HepG2 (cell line): ENCODE results near the gene ANKRD11. TPM values are rescaled to one million over a fixed set of nuclear protein-coding genes. Genes with fewer than 3 reads are reported as not detected.

ENCODE experiments used
- ATAC-seq: fragments of 200-7000 bp; cut with Tn5 transposase; 3 replicates; pipeline ENCODE4 v1.9.1; 2020; ENCODE audit warnings: mild to moderate bottlenecking, moderate library complexity
- BruUV-seq: library from RNA; stranded (reverse); fragments of 400-500 nt; replicated peaks from 2 replicates; lab custom pipeline; 2021; lab: Mats Ljungman, UMichigan
- CTCF ChIA-PET: fragments of 300-600 bp; formaldehyde crosslinking; extraction: SDS; loops from one replicate; lab custom pipeline; 2021; ENCODE audit warnings: low total read pairs, inconsistent platforms, low intra/inter-chr PET ratio; lab: Yijun Ruan, JAX
- POLR2A ChIA-PET: fragments of 350-600 bp; sonication (Branson Sonifier 250); formaldehyde crosslinking; loops from one replicate; lab custom pipeline; 2020; ENCODE audit warnings: antibody characterized with exemption, inconsistent platforms; lab: Yijun Ruan, JAX
- DNase-seq: peaks from one replicate; pipeline ENCODE4 v3.0.0-alpha.2; 2015; ENCODE audit warnings: low spot score
- FAIRE-seq: peaks from 3 replicates; lab custom pipeline; 2011; peaks lifted over from hg19 to GRCh38; lab: Jason Lieb, UNC
- H2AFZ ChIP-seq: one replicate; pipeline ENCODE4 v1.6.1; 2011; ENCODE audit warnings: low read length, inconsistent platforms
- H3K27ac ChIP-seq: fragments of 300-600 bp; 3 replicates; pipeline ENCODE4 v1.8.0; 2011; ENCODE audit warnings: mixed run types, mild to moderate bottlenecking, mixed read lengths, low read length, inconsistent platforms; ENCODE audit not compliant: insufficient read depth; ENCODE audit errors: extremely low read length
- H3K27me3 ChIP-seq, 2 experiments: fragments of 200-600 bp in 1 of 2; 2 replicates in 1 of 2; 3 replicates in 1 of 2; pipeline versions ENCODE4 v1.6.0 to v1.8.0; 2011; ENCODE audit warnings: low read length in 2 of 2, mild to moderate bottlenecking in 2 of 2, moderate library complexity in 2 of 2, inconsistent platforms in 1 of 2; ENCODE audit not compliant: insufficient read depth in 2 of 2, control insufficient read depth in 1 of 2
- H3K36me3 ChIP-seq, 2 experiments: fragments of 200-600 bp in 1 of 2; replicated peaks in 1 of 2; 2 replicates in 1 of 2; 3 replicates in 1 of 2; pipeline versions ENCODE4 v1.5.1 to v1.8.0; 2011; ENCODE audit warnings: low read length in 2 of 2, inconsistent platforms in 1 of 2; ENCODE audit not compliant: insufficient read depth in 2 of 2, control insufficient read depth in 1 of 2
- H3K4me1 ChIP-seq: 2 replicates; pipeline ENCODE4 v1.5.1; 2012; ENCODE audit warnings: low read length, inconsistent platforms; ENCODE audit not compliant: insufficient read depth
- H3K4me2 ChIP-seq: 2 replicates; pipeline ENCODE4 v1.6.0; 2011; ENCODE audit warnings: low read depth, low read length, inconsistent platforms
- H3K4me3 ChIP-seq, 3 experiments: fragments of 200-600 bp in 1 of 3; sonication (generic), shearing (Covaris generic) in 1 of 3; replicated peaks in 1 of 3; 2 replicates each; pipeline ENCODE4 v1.5.1; 2011 to 2016; ENCODE audit warnings: low read length in 3 of 3, inconsistent platforms in 2 of 3, low read depth in 2 of 3, mild to moderate bottlenecking in 2 of 3, control low read depth in 1 of 3, mixed read lengths in 1 of 3; ENCODE audit not compliant: insufficient read depth in 1 of 3
- H3K79me2 ChIP-seq: one replicate; pipeline ENCODE4 v1.6.1; 2011; ENCODE audit warnings: low read length, inconsistent platforms; ENCODE audit not compliant: insufficient read depth
- H3K9ac ChIP-seq: 2 replicates; pipeline ENCODE4 v1.6.0; 2011; ENCODE audit warnings: mild to moderate bottlenecking, low read depth, low read length, inconsistent platforms; ENCODE audit not compliant: insufficient read depth
- H3K9me3 ChIP-seq: 2 replicates; pipeline ENCODE4 v1.5.1; 2012; ENCODE audit warnings: mild to moderate bottlenecking, low read length
- H4K20me1 ChIP-seq: 2 replicates; pipeline ENCODE4 v1.6.0; 2011; ENCODE audit warnings: inconsistent platforms, mild to moderate bottlenecking, low read length, moderate library complexity; ENCODE audit not compliant: insufficient read depth
- CAMTA2 ChIP-seq: sonication (generic); formaldehyde crosslinking; IDR thresholded peaks from 2 replicates; pipeline ENCODE4 v1.4.0; 2020; ENCODE audit warnings: mild to moderate bottlenecking, missing genetic modification reagents, borderline replicate concordance
- FOXJ3 ChIP-seq: sonication (generic); formaldehyde crosslinking; IDR thresholded peaks from 2 replicates; pipeline ENCODE4 v1.4.0; 2020; ENCODE audit warnings: missing genetic modification reagents, mild to moderate bottlenecking, borderline replicate concordance
- MED8 ChIP-seq: sonication (generic); formaldehyde crosslinking; IDR thresholded peaks from 2 replicates; pipeline ENCODE4 v1.8.1; 2023; ENCODE audit warnings: mild to moderate bottlenecking, missing genetic modification reagents; ENCODE audit not compliant: insufficient replicate concordance
- RCOR2 ChIP-seq: IDR thresholded peaks from 2 replicates; pipeline ENCODE4 v1.6.1; 2016; ENCODE audit warnings: missing biosample characterization, missing genetic modification reagents
- SMC3 ChIP-seq: IDR thresholded peaks from 2 replicates; pipeline ENCODE4 v1.6.1; 2011; ENCODE audit warnings: low read length, improper control_type of control experiment
- ZBTB7A ChIP-seq: sonication (generic); formaldehyde crosslinking; IDR thresholded peaks from 2 replicates; pipeline ENCODE4 v1.8.0; 2022; ENCODE audit warnings: mild to moderate bottlenecking, missing genetic modification reagents
- WGBS: methylation state at CpG from one replicate; pipeline ENCODE4 v1.1.6; 2017; ENCODE audit warnings: low lambda C conversion rate; 5-methylcytosine and 5-hydroxymethylcytosine counted together
- in situ Hi-C: cut with HindIII; loops from 2 replicates; pipeline ENCODE4 v1.10.0; 2017; ENCODE audit warnings: low pct_unique_long_range_greater_than_20kb; ENCODE audit not compliant: extremely low pct_ligation_motif_present
- intact Hi-C: fragments of 100-400 bp; cut with micrococcal nuclease; formaldehyde crosslinking; loops from one replicate; pipeline ENCODE4 v1.10.0; 2022; ENCODE audit not compliant: unreplicated experiment
- polyA plus RNA-seq, 8 experiments: library from polyadenylated mRNA; depleted of rRNA in 3 of 8; stranded (reverse) in 7 of 8; unstranded in 1 of 8; fragments of >200 nt; fragmentation: Illumina TruSeq in 4 of 8; extraction: Trizol in 4 of 8; gene quantifications; 2 replicates each; pipeline versions ENCODE4 v1.2.1 to v1.2.3, GENCODE V29; 2011 to 2016; ENCODE audit warnings: low read depth in 4 of 8, missing spikeins in 1 of 8, mixed read lengths in 1 of 8; ENCODE audit not compliant: insufficient read depth in 1 of 8
- total RNA-seq, 5 experiments: library from RNA; depleted of rRNA; stranded (reverse); fragments of >200 nt; fragmentation: Illumina TruSeq; extraction: Trizol; gene quantifications; 2 replicates each; pipeline ENCODE4 v1.2.3, GENCODE V29; 2016; ENCODE audit warnings: low read depth in 1 of 5
- TF ChIP-seq, protein P1 (sequence below): sonication (generic); formaldehyde crosslinking; IDR thresholded peaks from 2 replicates; pipeline ENCODE4 v1.4.0; 2020; ENCODE audit warnings: missing genetic modification reagents

The ANKRD11 gene
- total and polyA plus RNA-seq, 2 of the 13 experiments (the other 11 are each of a cell fraction or from before 2014, with no cell fraction given): 21.4 to 38.4 TPM

DNA sequence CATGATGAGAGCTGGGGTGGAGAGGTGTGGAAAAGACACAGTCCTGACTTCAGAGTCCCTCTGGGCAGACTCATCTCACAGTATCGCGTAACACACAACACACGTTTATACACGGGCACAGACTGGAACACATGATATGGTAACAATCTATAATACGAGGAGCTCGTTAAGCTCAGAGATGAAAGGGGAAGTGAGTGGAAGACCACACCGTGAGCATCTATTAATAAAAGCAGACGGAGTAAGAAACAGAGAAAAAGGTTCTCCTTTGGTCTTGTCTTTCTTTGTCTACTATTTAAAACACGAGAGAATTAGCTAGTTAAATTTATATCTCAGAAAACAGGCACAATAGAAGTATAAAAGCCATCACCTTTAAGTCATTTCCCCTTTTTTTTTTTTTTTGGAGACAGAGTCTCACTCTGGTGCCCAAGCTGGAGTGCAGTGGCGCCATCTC lies 13.5 kb downstream of the ANKRD11 start:
- CTCF ChIA-PET: no interaction called here
- Histone ChIP-seq H3K36me3 (peaks cover 3 to 23% of the 10 kb centered on the region in 2 experiments; a peak in 4 of 5 replicates), H2AFZ (no peak overlapping the region), H3K4me3 (no peak overlapping the region), H3K79me2 (peaks cover 91% of the 10 kb centered on the region), H3K4me1 (peaks cover 92% of the 10 kb centered on the region), H3K27ac (no peak overlapping the region), H3K9ac (no peak overlapping the region), H3K27me3 (no peaks in the 10 kb centered on the region), H4K20me1 (peaks cover 92% of the 10 kb centered on the region), H3K9me3 (no peaks in the 10 kb centered on the region), H3K4me2 (no peak overlapping the region)
- no peak for ATAC-seq
- in situ Hi-C loops (no loop called here), intact Hi-C loops (loop anchor here (5.0 kb wide), 1 partner anchor 55 kb away; no protein-coding TSS in a partner anchor)
- 97% methylated on average over 10 of the region's 10 CpGs for WGBS
- FAIRE-seq: no peak
- DNase-seq: no peak
- TF ChIP-seq ZBTB7A (no peak), FOXJ3 (CRISPR knock-in tag) (no peak), RCOR2 (CRISPR knock-in tag) (no peak), CAMTA2 (CRISPR knock-in tag) (no peak), SMC3 (no peak), MED8 (no peak)
- TF ChIP-seq, protein P1, sequence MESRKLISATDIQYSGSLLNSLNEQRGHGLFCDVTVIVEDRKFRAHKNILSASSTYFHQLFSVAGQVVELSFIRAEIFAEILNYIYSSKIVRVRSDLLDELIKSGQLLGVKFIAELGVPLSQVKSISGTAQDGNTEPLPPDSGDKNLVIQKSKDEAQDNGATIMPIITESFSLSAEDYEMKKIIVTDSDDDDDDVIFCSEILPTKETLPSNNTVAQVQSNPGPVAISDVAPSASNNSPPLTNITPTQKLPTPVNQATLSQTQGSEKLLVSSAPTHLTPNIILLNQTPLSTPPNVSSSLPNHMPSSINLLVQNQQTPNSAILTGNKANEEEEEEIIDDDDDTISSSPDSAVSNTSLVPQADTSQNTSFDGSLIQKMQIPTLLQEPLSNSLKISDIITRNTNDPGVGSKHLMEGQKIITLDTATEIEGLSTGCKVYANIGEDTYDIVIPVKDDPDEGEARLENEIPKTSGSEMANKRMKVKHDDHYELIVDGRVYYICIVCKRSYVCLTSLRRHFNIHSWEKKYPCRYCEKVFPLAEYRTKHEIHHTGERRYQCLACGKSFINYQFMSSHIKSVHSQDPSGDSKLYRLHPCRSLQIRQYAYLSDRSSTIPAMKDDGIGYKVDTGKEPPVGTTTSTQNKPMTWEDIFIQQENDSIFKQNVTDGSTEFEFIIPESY (CRISPR knock-in tag): 0 out of 2 replicates have a peak, but pooled peaks have one; percentile 14
- POLR2A ChIA-PET: interaction anchor here (0.9 kb wide), 1 partner anchor 32 kb away, joined by 3 read pairs; no protein-coding TSS in a partner anchor
- no TSS peak for BruUV-seq
